ENCODE measurements around the gene HIPK4.

GRCh38 chr19:40335855-40336600, 54.0 kb downstream of the HIPK4 start:
- no peak for TF ChIP-seq CTCF (conservative IDR thresholded peaks at IDR 0.05; ENCODE audit: low read depth, low read length)
- TF ChIP-seq POLR2A (IDR thresholded peaks at IDR 0.05; ENCODE audit: low read depth, low read length), result no peak
- no peak for TF ChIP-seq RCOR1 (IDR thresholded peaks at IDR 0.05; ENCODE audit: insufficient replicate concordance, low read length)
- no peak for TF ChIP-seq USF2 (IDR thresholded peaks at IDR 0.05; ENCODE audit: low read depth, low read length)
- TF ChIP-seq CEBPB (IDR thresholded peaks at IDR 0.05; ENCODE audit: low read depth, low read length), result no peak
- TF ChIP-seq ELK1 (IDR thresholded peaks at IDR 0.05; ENCODE audit: borderline replicate concordance, low read depth, low read length), result no peak
- TF ChIP-seq MAFK (IDR thresholded peaks at IDR 0.05; ENCODE audit: low read depth, low read length), result no peak
- no peak for TF ChIP-seq CHD1 (IDR thresholded peaks at IDR 0.05; ENCODE audit: low read depth, low read length)
- no peak for TF ChIP-seq BHLHE40 (IDR thresholded peaks at IDR 0.05; ENCODE audit: low read depth, low read length)
- no peak for TF ChIP-seq MAZ (IDR thresholded peaks at IDR 0.05; ENCODE audit: borderline replicate concordance, low read depth, low read length)

All from IMR-90 (cell line).